Ovary (tissue), 9 donors: ENCODE results near the gene NFKBIZ. TPM values are rescaled to one million over a fixed set of nuclear protein-coding genes. Genes with fewer than 3 reads are reported as not detected.

ENCODE experiments used
- DNase-seq, 5 donors: peaks; one replicate each; pipeline ENCODE4 v3.0.0-alpha.2; 2019 to 2020
- H3K27ac ChIP-seq, 2 donors: fragments of 200-600 bp; one replicate each; pipeline versions ENCODE4 v1.5.1 to v1.8.0; 2019 to 2022
- H3K27me3 ChIP-seq: fragments of 200-600 bp; one replicate; pipeline ENCODE4 v1.8.0; 2022
- H3K36me3 ChIP-seq: fragments of 200-600 bp; sonication (generic); one replicate; pipeline ENCODE4 v1.5.1; 2019
- H3K4me1 ChIP-seq: one replicate; pipeline ENCODE4 v1.8.1; 2013; ENCODE audit warnings: mild to moderate bottlenecking, moderate library complexity; ENCODE audit not compliant: insufficient read depth
- H3K4me3 ChIP-seq: fragments of 200-600 bp; sonication (generic); one replicate; pipeline ENCODE4 v1.5.1; 2017
- H3K9me3 ChIP-seq, 2 donors: fragments of 200-600 bp in 1 of 2; sonication (generic) in 1 of 2; one replicate each; pipeline versions ENCODE4 v1.5.1 to v1.8.1; 2013 to 2019; ENCODE audit warnings: mild to moderate bottlenecking in 1 of 2, moderate library complexity in 1 of 2
- EP300 ChIP-seq: sonication (generic); formaldehyde crosslinking; IDR thresholded peaks from one replicate; pipeline ENCODE4 v1.6.1; 2017; ENCODE audit warnings: antibody characterized with exemption
- POLR2A ChIP-seq: fragments of 450-650 bp; IDR thresholded peaks from one replicate; pipeline ENCODE4 v1.6.1; 2017; ENCODE audit warnings: antibody characterized with exemption, mild to moderate bottlenecking, moderate library complexity
- WGBS, 3 donors: extraction: QIAGEN DNeasy Blood & Tissue Kit in 1 of 3; methylation state at CpG; one replicate each; pipeline versions ENCODE4 v1.1.5 to v1.1.7; 2013 to 2017; 5-methylcytosine and 5-hydroxymethylcytosine counted together
- intact Hi-C, 4 donors: fragments of 100-400 bp; cut with DNase I; formaldehyde crosslinking; loops; one replicate each; pipeline versions ENCODE4 v1.11.0 to v1.15.1; 2022 to 2023
- polyA plus RNA-seq, 2 donors: library from polyadenylated mRNA; stranded (reverse); fragments of 200-250 nt in 1 of 2; fragments of 350-450 nt in 1 of 2; fragmentation: Illumina TruSeq in 1 of 2; extraction: RNeasy Lipid Tissue Mini Kit (QIAGEN cat#74804) in 1 of 2; gene quantifications; one replicate each; pipeline ENCODE4 v1.2.3, GENCODE V29; 2013 to 2014
- total RNA-seq, 7 donors: library from RNA; depleted of rRNA in 2 of 7; stranded (reverse); fragments of >200 nt in 2 of 7; fragmentation: NEBNext Ultra II Directional in 3 of 7; extraction: Animal tissue kit (Norgen Biotek cat#: 25700) in 3 of 7; gene quantifications; one replicate each; pipeline versions ENCODE4 v1.1.0 to v1.2.4, GENCODE V29; 2016 to 2023
- TF ChIP-seq, protein P1 (sequence below), 3 donors: fragments of 450-650 bp in 2 of 3; fragments of 200-600 bp in 1 of 3; IDR thresholded peaks; one replicate each; pipeline versions ENCODE4 v1.5.1 to v1.8.0; 2016 to 2022; ENCODE audit warnings: antibody characterized with exemption in 3 of 3, mild to moderate bottlenecking in 1 of 3
- donor health status: DM: no; HTN: no; CAD: no; lungs with moderate emphysema.
- donor health status: DM: no; HTN: no; CAD: no.
- donor health status: Bipolar disorder and iron deficiency.
- donor health status: DM: yes; HTN: yes; CAD: no.
- donor health status: DM: no; HTN: no; CAD: no.
- donor health status: DM: yes; HTN: yes; CAD: no.

NFKBIZ gene
- total and polyA plus RNA-seq, 9 donors, result 7.5 to 194 (median 42.0) TPM

DNA sequence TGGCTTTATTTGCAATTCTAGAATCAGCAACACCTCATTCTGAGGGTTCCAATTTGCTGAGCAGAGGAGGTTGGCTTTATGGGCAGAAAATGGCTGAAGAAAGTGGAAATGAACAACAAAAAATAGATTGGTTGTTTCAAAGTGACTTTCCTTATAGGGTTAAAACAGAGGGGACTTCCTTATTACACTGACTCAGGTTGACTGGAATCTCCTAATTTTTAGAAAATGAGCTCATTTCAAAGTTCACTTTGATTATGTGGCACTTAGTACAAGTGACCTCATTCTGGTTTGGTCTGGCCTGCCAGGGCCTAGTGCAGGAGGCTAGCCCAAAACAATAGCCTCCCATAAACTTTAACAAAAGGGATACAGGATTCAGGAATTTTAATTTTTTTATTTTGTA, 41.4 kb downstream of the NFKBIZ start:
- no peak overlapping the region for H3K27ac ChIP-seq
- H3K4me1 ChIP-seq, result no peaks in the 10 kb centered on the region
- no peak overlapping the region for H3K4me3 ChIP-seq
- intact Hi-C loops, result no loop called here
- DNase-seq, result no peak
- H3K27me3 ChIP-seq, result no peaks in the 10 kb centered on the region
- no peaks in the 10 kb centered on the region for H3K9me3 ChIP-seq
- H3K36me3 ChIP-seq, result no peaks in the 10 kb centered on the region
- TF ChIP-seq EP300, result no peak
- TF ChIP-seq POLR2A, result no peak
- TF ChIP-seq, protein P1, sequence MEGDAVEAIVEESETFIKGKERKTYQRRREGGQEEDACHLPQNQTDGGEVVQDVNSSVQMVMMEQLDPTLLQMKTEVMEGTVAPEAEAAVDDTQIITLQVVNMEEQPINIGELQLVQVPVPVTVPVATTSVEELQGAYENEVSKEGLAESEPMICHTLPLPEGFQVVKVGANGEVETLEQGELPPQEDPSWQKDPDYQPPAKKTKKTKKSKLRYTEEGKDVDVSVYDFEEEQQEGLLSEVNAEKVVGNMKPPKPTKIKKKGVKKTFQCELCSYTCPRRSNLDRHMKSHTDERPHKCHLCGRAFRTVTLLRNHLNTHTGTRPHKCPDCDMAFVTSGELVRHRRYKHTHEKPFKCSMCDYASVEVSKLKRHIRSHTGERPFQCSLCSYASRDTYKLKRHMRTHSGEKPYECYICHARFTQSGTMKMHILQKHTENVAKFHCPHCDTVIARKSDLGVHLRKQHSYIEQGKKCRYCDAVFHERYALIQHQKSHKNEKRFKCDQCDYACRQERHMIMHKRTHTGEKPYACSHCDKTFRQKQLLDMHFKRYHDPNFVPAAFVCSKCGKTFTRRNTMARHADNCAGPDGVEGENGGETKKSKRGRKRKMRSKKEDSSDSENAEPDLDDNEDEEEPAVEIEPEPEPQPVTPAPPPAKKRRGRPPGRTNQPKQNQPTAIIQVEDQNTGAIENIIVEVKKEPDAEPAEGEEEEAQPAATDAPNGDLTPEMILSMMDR (IDR thresholded peaks at IDR 0.05), result no peak

DNA sequence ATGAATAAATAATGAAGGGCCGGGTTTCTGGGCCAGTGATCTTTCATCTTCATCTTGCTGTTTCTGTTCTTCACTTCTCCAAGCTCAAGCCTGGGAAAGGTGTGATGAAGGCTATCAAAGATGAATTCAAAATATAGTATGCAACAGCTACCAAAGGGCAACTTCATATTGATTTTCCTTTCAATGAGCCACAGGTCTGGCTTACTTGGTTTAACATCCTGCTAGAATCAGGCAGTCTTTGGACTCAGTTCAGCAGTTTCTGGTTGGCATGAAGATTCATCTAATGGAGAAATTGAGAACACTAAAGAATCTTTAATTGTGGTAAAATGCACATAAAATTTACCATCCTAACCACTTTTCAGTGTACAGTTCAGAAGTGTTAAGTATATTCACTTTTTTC, 43.3 kb downstream of the NFKBIZ start:
- Histone ChIP-seq H3K9me3 (no peaks in the 10 kb centered on the region), H3K27me3 (no peaks in the 10 kb centered on the region), H3K27ac (no peak overlapping the region), H3K4me1 (no peaks in the 10 kb centered on the region), H3K36me3 (no peaks in the 10 kb centered on the region), H3K4me3 (no peak overlapping the region)
- no peak for DNase-seq
- no peak for TF ChIP-seq POLR2A
- TF ChIP-seq EP300, result no peak
- TF ChIP-seq, protein P1 (IDR thresholded peaks at IDR 0.05), result no peak
- WGBS, 3 donors, result 80 to 97% (median 89%) methylated on average over 1 of the region's 1 CpG
- intact Hi-C loops, result no loop called here

DNA sequence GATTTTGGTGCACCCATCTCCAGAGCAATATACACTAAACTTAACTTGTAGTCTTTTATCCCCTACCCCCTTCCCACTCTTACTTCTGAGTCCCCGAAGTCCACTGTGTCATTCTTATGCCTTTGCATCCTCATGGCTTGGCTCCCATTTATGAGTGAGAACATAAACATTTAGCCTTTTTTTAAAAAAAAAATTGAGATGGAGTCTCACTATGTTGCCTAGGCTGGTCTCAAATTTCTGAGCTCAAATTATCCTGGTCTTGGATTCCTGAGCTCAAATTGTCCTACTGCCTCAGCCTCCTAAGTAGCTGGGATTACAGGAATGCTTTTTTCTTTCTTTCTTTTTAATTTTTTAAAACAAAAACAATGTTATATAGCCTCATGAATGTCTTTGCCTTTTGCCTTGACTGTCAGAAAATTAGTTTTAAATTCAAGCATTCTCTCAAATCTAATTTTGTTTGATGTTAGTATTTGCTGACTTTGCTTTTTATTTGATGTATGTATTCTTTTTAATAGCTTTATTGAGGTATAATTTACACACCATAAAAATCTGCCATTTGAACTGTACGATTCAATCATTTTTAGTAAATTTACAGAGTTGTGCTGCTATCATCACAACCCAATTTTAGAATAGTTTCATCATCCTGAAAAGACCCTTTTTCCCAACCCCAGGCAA, 46.9 kb downstream of the NFKBIZ start:
- Histone ChIP-seq H3K4me1 (no peaks in the 10 kb centered on the region), H3K9me3 (no peaks in the 10 kb centered on the region), H3K27ac (no peak overlapping the region), H3K27me3 (no peaks in the 10 kb centered on the region), H3K36me3 (no peaks in the 10 kb centered on the region), H3K4me3 (no peak overlapping the region)
- WGBS, 3 donors, result 84 to 88% (median 87%) methylated on average over 2 of the region's 2 CpGs
- DNase-seq, result no peak
- intact Hi-C loops, result no loop called here
- no peak for TF ChIP-seq EP300
- TF ChIP-seq POLR2A, result no peak
- TF ChIP-seq, protein P1 (IDR thresholded peaks at IDR 0.05), result no peak

DNA sequence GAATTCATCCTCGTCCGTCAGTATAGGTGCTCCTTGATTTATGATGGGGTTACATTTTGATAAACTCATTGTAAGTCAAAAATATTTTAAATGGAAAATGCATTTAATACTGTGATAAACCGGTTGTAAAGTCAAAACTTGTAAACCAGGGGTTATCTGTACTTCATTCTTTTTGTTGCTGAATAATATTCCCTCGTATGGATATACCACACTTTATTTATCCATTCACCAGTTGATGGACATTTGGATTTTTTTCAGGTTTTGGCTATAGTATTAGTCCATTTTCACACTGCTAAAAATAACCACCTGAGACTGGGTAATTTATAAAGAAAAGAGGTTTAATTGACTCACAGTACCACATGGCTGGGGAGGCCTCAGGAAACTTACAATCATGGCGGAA, 47.7 kb downstream of the NFKBIZ start:
- WGBS, 3 donors, result 89 to 91% (median 90%) methylated on average over 5 of the region's 5 CpGs
- DNase-seq, result no peak
- intact Hi-C loops, result no loop called here
- Histone ChIP-seq H3K27me3 (no peaks in the 10 kb centered on the region), H3K9me3 (no peaks in the 10 kb centered on the region), H3K4me3 (no peak overlapping the region), H3K27ac (no peak overlapping the region), H3K36me3 (no peaks in the 10 kb centered on the region), H3K4me1 (no peaks in the 10 kb centered on the region)
- TF ChIP-seq POLR2A (no peak), EP300 (no peak)
- TF ChIP-seq, protein P1 (IDR thresholded peaks at IDR 0.05), result no peak
